ENCODE measurements around the gene UCP2.

The UCP2 gene

GRCh38 chr11:73965764-73966121 is 16.9 kb downstream of the UCP2 start:
- H3K4me3 ChIP-seq (ENCODE audit: low read length), result no peak overlapping the region
- no peak for DNase-seq (ENCODE audit: low read depth)
- TF ChIP-seq, protein P1, sequence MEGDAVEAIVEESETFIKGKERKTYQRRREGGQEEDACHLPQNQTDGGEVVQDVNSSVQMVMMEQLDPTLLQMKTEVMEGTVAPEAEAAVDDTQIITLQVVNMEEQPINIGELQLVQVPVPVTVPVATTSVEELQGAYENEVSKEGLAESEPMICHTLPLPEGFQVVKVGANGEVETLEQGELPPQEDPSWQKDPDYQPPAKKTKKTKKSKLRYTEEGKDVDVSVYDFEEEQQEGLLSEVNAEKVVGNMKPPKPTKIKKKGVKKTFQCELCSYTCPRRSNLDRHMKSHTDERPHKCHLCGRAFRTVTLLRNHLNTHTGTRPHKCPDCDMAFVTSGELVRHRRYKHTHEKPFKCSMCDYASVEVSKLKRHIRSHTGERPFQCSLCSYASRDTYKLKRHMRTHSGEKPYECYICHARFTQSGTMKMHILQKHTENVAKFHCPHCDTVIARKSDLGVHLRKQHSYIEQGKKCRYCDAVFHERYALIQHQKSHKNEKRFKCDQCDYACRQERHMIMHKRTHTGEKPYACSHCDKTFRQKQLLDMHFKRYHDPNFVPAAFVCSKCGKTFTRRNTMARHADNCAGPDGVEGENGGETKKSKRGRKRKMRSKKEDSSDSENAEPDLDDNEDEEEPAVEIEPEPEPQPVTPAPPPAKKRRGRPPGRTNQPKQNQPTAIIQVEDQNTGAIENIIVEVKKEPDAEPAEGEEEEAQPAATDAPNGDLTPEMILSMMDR (conservative IDR thresholded peaks at IDR 0.05; ENCODE audit: low read length), result no peak

DNA sequence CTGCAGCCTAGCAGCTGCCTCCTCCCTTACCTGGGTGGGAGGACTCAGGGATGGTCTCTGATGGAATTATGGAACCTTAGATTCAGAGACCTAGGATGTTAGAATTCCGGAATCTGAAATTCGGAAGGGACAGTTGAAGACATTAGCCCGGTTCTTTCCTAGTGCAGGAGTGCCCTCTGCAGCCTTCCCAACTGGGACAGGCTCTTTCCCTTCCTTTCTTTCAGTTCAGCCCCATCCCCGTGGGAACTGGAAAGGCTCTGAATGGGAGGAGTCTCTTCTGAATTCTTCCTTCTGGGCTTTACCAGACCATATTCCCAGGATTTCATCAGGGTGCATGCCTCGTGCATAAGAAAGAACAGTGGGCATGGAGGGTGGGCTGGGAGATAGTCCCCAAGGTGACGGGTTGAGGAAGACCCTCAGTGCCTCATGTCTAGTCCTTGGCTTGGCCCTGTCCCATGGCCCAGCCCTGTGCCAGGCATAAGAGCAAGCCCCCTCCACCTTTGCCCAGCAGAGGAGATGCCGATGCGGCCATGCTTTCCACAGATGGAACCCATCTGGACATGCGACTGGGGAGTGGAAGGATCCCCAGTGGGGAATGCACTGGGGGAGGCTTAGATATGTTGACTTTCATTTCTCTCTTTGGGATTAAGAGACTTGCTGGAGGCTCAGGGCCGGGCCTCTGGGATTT is 17.4 kb downstream of the UCP2 start:
- H3K4me3 ChIP-seq (ENCODE audit: low read length), result 0 out of 2 replicates have a peak overlapping the region, but pooled peaks have one; percentile 0
- peak; percentile 50 for DNase-seq (ENCODE audit: low read depth)
- TF ChIP-seq, protein P1 (conservative IDR thresholded peaks at IDR 0.05; ENCODE audit: low read length), result 0 out of 2 replicates have a peak, but pooled peaks have one; percentile 7

GRCh38 chr11:73963861-73964260 is 18.8 kb downstream of the UCP2 start:
- DNase-seq (ENCODE audit: low read depth), result no peak

GRCh38 chr11:73962101-73962705 is 20.4 kb downstream of the UCP2 start:
- TF ChIP-seq, protein P1 (conservative IDR thresholded peaks at IDR 0.05; ENCODE audit: low read length), result no peak
- H3K4me3 ChIP-seq (ENCODE audit: low read length), result no peak overlapping the region
- DNase-seq (ENCODE audit: low read depth), result no peak

More at GRCh38 chr11:73963861-73964260, 18.8 kb downstream of the UCP2 start:
- TF ChIP-seq, protein P1 (conservative IDR thresholded peaks at IDR 0.05; ENCODE audit: low read length), result no peak
- H3K4me3 ChIP-seq (ENCODE audit: low read length), result no peak overlapping the region

DNA sequence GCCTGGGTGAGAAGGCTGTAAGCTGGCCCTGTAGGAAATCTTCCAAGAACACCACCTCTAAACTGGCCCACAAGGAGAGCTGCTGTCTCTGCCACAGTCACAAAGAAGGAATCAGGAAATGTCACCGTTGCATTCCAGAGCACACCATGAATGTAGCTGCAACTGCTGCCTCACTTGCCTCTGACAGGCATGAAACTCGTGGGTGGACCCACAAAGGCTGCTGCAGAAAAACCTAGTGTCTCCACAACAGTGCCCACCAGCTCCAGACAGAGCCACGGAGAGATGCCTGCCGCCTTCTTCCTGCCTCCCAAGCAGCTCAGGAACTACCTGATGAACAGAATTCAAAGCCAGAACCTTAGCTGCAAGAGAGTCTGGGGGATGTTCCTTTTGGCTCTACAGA is 21.3 kb downstream of the UCP2 start:
- H3K4me3 ChIP-seq (ENCODE audit: low read length), result no peak overlapping the region
- DNase-seq (ENCODE audit: low read depth), result peak; percentile 61
- TF ChIP-seq, protein P1 (conservative IDR thresholded peaks at IDR 0.05; ENCODE audit: low read length), result no peak

GRCh38 chr11:73958521-73959141 is 24.0 kb downstream of the UCP2 start:
- DNase-seq (ENCODE audit: low read depth), result no peak
- H3K4me3 ChIP-seq (ENCODE audit: low read length), result no peak overlapping the region
- TF ChIP-seq, protein P1 (conservative IDR thresholded peaks at IDR 0.05; ENCODE audit: low read length), result no peak

Measured in AG10803 (cell line).